ENCODE data around the gene MRPS18C.

GRCh38 chr4:83418211-83418610 is 37.6 kb upstream of the MRPS18C start:
- TF ChIP-seq POLR2A (IDR thresholded peaks at IDR 0.05) (no peak), CTCF (IDR thresholded peaks at IDR 0.05) (no peak), POLR2AphosphoS5 (IDR thresholded peaks at IDR 0.05) (no peak), EP300 (IDR thresholded peaks at IDR 0.05; ENCODE audit: low read depth) (no peak)

All from transverse colon (tissue), 4 donors.